Vagina (tissue), 2 donors: Measurements from ENCODE around the gene PLEKHB1. TPM values are rescaled to one million over a fixed set of nuclear protein-coding genes. Genes with fewer than 3 reads are reported as not detected.

Source experiments
- DNase-seq, 2 donors: peaks; one replicate each; pipeline ENCODE4 v3.0.0-alpha.2; 2017; ENCODE audit errors: extremely low spot score in 2 of 2
- H3K27ac ChIP-seq: fragments of 200-600 bp; sonication (generic); one replicate; pipeline ENCODE4 v1.5.1; 2019
- H3K27me3 ChIP-seq: fragments of 200-600 bp; sonication (generic); one replicate; pipeline ENCODE4 v1.5.1; 2019
- H3K36me3 ChIP-seq, 2 donors: fragments of 200-600 bp; sonication (generic); one replicate each; pipeline ENCODE4 v1.5.1; 2017 to 2019
- H3K4me1 ChIP-seq: fragments of 200-600 bp; sonication (generic); one replicate; pipeline ENCODE4 v1.5.1; 2019
- H3K4me3 ChIP-seq, 2 donors: fragments of 200-600 bp; sonication (generic); 1 replicate in 1 of 2; 2 replicates in 1 of 2; pipeline ENCODE4 v1.5.1; 2016 to 2019
- H3K9me3 ChIP-seq: fragments of 200-600 bp; sonication (generic); one replicate; pipeline ENCODE4 v1.5.1; 2019
- CTCF ChIP-seq, 3 experiments: fragments of 450-650 bp in 2 of 3; fragments of 200-600 bp in 1 of 3; sonication (generic) in 1 of 3; IDR thresholded peaks; one replicate each; pipeline ENCODE4 v1.5.1; 2017 to 2019; ENCODE audit warnings: antibody characterized with exemption in 3 of 3, mild to moderate bottlenecking in 2 of 3, moderate library complexity in 2 of 3
- POLR2A ChIP-seq, 2 donors: fragments of 450-650 bp; IDR thresholded peaks; one replicate each; pipeline ENCODE4 v1.6.1; 2017; ENCODE audit warnings: antibody characterized with exemption in 2 of 2, mild to moderate bottlenecking in 2 of 2, moderate library complexity in 2 of 2
- POLR2AphosphoS5 ChIP-seq, 2 donors: sonication (generic); formaldehyde crosslinking; IDR thresholded peaks; one replicate each; pipeline ENCODE4 v1.9.0; 2017; ENCODE audit warnings: antibody characterized with exemption in 2 of 2, mild to moderate bottlenecking in 2 of 2, low read depth in 1 of 2; ENCODE audit not compliant: insufficient read depth in 1 of 2
- intact Hi-C: fragments of 100-400 bp; cut with DNase I; formaldehyde crosslinking; loops from one replicate; pipeline ENCODE4 v1.15.1; 2023
- total RNA-seq: library from RNA; depleted of rRNA; stranded (reverse); fragments of >200 nt; gene quantifications from one replicate; pipeline ENCODE4 v1.2.3, GENCODE V29; 2016

The PLEKHB1 gene
- total RNA-seq, 1 donor from 2014 or later = 7.9 TPM

GRCh38 chr11:73612601-73613140 is 33.7 kb upstream of the PLEKHB1 start:
- Histone ChIP-seq H3K4me1 (no peaks in the 10 kb centered on the region), H3K36me3 (no peaks in the 10 kb centered on the region), H3K9me3 (no peaks in the 10 kb centered on the region), H3K27me3 (no peaks in the 10 kb centered on the region), H3K4me3 (no peak overlapping the region), H3K27ac (no peak overlapping the region)
- intact Hi-C loops = no loop called here
- no peak for DNase-seq
- TF ChIP-seq POLR2AphosphoS5 (IDR thresholded peaks at IDR 0.05; ENCODE audit: insufficient read depth in 1 of 2, low read depth in 1 of 2) (no peak), POLR2A (IDR thresholded peaks at IDR 0.05) (no peak), CTCF (IDR thresholded peaks at IDR 0.05) (no peak)

DNA sequence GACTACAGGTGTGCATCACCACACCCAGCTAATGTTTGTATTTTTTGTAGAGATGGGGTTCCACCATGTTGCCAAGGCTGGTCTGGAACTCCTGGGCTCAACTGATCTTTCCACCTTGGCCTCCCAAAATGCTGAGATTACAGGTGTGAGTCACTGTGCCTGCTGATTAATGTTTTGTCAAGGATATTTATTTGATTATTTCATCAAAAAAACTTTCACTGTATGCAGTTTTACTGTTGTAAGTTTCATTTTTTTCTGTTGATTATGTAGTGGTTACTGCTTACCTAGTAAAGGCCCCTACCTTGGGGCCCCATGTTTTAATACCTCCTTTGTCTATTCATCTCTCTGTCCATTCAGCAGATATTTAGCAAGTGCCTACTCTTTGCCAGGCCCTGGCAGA is 31.8 kb upstream of the PLEKHB1 start:
- Histone ChIP-seq H3K27me3 (no peaks in the 10 kb centered on the region), H3K9me3 (no peaks in the 10 kb centered on the region), H3K27ac (no peak overlapping the region), H3K4me1 (no peaks in the 10 kb centered on the region), H3K36me3 (no peaks in the 10 kb centered on the region), H3K4me3 (no peak overlapping the region)
- intact Hi-C loops = no loop called here
- no peak for TF ChIP-seq POLR2AphosphoS5 (IDR thresholded peaks at IDR 0.05; ENCODE audit: insufficient read depth in 1 of 2, low read depth in 1 of 2)
- TF ChIP-seq POLR2A (IDR thresholded peaks at IDR 0.05) = no peak
- no peak for TF ChIP-seq CTCF (IDR thresholded peaks at IDR 0.05)
- no peak for DNase-seq

DNA sequence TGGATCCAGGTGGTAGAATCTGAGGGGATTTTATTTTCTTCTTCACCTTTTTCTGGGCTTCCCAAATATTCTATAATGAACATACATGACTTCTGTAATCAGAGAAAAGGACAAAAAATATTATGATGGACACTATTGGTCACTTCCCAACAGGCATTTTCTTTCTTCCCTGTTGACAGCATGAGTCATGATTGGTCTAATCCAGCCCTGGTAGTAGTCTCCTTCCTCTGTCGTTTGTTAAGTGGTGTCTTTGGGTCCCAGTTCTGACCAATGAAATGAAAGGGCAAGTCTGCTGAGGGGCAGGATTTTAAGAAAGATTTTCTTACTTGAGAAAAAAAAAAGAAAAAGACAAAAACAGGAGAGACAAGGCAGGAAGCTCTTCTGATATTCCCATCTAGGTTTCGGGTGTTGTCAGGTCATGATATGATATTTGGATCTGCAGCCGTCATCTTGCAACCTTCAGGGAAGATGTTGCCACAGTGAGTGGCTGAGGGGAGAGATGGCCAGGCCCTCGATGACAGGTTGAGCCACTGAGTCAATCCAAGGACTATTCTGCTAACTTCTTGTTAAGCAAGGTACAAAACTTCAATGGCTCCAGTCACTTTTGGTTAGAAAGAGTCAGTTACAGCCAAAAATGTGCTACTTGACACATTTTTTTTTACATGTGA is 23.3 kb upstream of the PLEKHB1 start:
- H3K36me3 ChIP-seq = no peaks in the 10 kb centered on the region
- intact Hi-C loops = no loop called here
- H3K27me3 ChIP-seq = no peaks in the 10 kb centered on the region
- H3K9me3 ChIP-seq = no peaks in the 10 kb centered on the region
- DNase-seq = no peak
- no peak for TF ChIP-seq POLR2AphosphoS5 (IDR thresholded peaks at IDR 0.05; ENCODE audit: insufficient read depth in 1 of 2, low read depth in 1 of 2)
- H3K27ac ChIP-seq = no peak overlapping the region
- no peak overlapping the region for H3K4me3 ChIP-seq
- H3K4me1 ChIP-seq = no peaks in the 10 kb centered on the region

GRCh38 chr11:73623686-73624085 is 22.7 kb upstream of the PLEKHB1 start:
- Histone ChIP-seq H3K27ac (no peak overlapping the region), H3K4me3 (no peak overlapping the region), H3K36me3 (no peaks in the 10 kb centered on the region), H3K9me3 (no peaks in the 10 kb centered on the region), H3K4me1 (no peaks in the 10 kb centered on the region), H3K27me3 (no peaks in the 10 kb centered on the region)
- no peak for TF ChIP-seq CTCF (IDR thresholded peaks at IDR 0.05)
- no peak for TF ChIP-seq POLR2A (IDR thresholded peaks at IDR 0.05)
- no peak for TF ChIP-seq POLR2AphosphoS5 (IDR thresholded peaks at IDR 0.05; ENCODE audit: insufficient read depth in 1 of 2, low read depth in 1 of 2)
- intact Hi-C loops = no loop called here
- DNase-seq = no peak

- DNase-seq = no peak
- no peak overlapping the region for H3K4me3 ChIP-seq
- H3K27ac ChIP-seq = no peak overlapping the region
- intact Hi-C loops = loop anchor here (2.0 kb wide), 1 partner anchor 35 kb away; no protein-coding TSS in a partner anchor
- no peaks in the 10 kb centered on the region for H3K36me3 ChIP-seq
- H3K27me3 ChIP-seq = no peaks in the 10 kb centered on the region
- no peaks in the 10 kb centered on the region for H3K4me1 ChIP-seq
- no peaks in the 10 kb centered on the region for H3K9me3 ChIP-seq
- no peak for TF ChIP-seq POLR2AphosphoS5 (IDR thresholded peaks at IDR 0.05; ENCODE audit: insufficient read depth in 1 of 2, low read depth in 1 of 2)
- no peak for TF ChIP-seq POLR2A (IDR thresholded peaks at IDR 0.05)
- peak; percentile 46 to 83 (median 75) for TF ChIP-seq CTCF (IDR thresholded peaks at IDR 0.05)
These were observed 20.6 kb upstream of the PLEKHB1 start for GRCh38 chr11:73625696-73626318.
